CD4-positive, alpha-beta T cell treated with Interferon gamma for 1 hour (primary cell): Measurements from ENCODE around the gene AP1M2.
"Not testable (repeated sequence)": the region's sequence is repeated elsewhere in the genome, so short reads cannot be mapped to it uniquely, and the experiment has no call there.

Source experiments
- DNase-seq: peaks from one replicate; pipeline ENCODE4 v3.0.0-alpha.2; 2020

AP1M2 gene

GRCh38 chr19:10533646-10534386, 53.3 kb downstream of the AP1M2 start:
- no peak for DNase-seq

- DNase-seq: no peak
Measured at GRCh38 chr19:10532457-10532856, 54.7 kb downstream of the AP1M2 start.

GRCh38 chr19:10526887-10527286, 60.2 kb downstream of the AP1M2 start:
- DNase-seq: not testable (repeated sequence)

- DNase-seq: no peak
Measured at GRCh38 chr19:10525636-10526035, 61.5 kb downstream of the AP1M2 start.

GRCh38 chr19:10523135-10523636, 63.9 kb downstream of the AP1M2 start:
- DNase-seq: no peak
